DND-41 (cell line): ENCODE measurements around the gene MOGAT3.
"Not testable (repeated sequence)": the region's sequence is repeated elsewhere in the genome, so short reads cannot be mapped to it uniquely, and the experiment has no call there.

ENCODE experiments used
- ATAC-seq: fragments of 200-7000 bp; cut with Tn5 transposase; 3 replicates; pipeline ENCODE4 v1.9.1; 2021; ENCODE audit warnings: low read depth; ENCODE audit not compliant: insufficient read depth
- DNase-seq: peaks from one replicate; pipeline ENCODE4 v3.0.0-alpha.2; 2020
- H2AFZ ChIP-seq: 2 replicates; pipeline ENCODE4 v1.6.0; 2012; ENCODE audit warnings: low read depth, low read length
- H3K27ac ChIP-seq: 2 replicates; pipeline ENCODE4 v1.5.1; 2012; ENCODE audit warnings: low read length, inconsistent platforms
- H3K27me3 ChIP-seq: fragments of 200-600 bp; sonication (generic); 2 replicates; pipeline ENCODE4 v1.6.0; 2012; ENCODE audit warnings: low read length, mild to moderate bottlenecking, inconsistent platforms; ENCODE audit not compliant: insufficient read depth, poor library complexity
- H3K36me3 ChIP-seq: 2 replicates; pipeline ENCODE4 v1.5.1; 2012; ENCODE audit warnings: low read length, inconsistent platforms; ENCODE audit not compliant: insufficient read depth
- H3K4me1 ChIP-seq: 2 replicates; pipeline ENCODE4 v1.5.1; 2012; ENCODE audit warnings: mild to moderate bottlenecking, low read length; ENCODE audit not compliant: insufficient read depth
- H3K4me2 ChIP-seq: 2 replicates; pipeline ENCODE4 v1.6.0; 2012; ENCODE audit warnings: mild to moderate bottlenecking, moderate library complexity, low read length, inconsistent platforms; ENCODE audit not compliant: insufficient read depth
- H3K4me3 ChIP-seq, 2 experiments: fragments of 200-600 bp in 1 of 2; shearing (Covaris generic) in 1 of 2; 2 replicates each; pipeline ENCODE4 v1.5.1; 2012 to 2016; ENCODE audit warnings: inconsistent platforms in 2 of 2, low read length in 2 of 2, mild to moderate bottlenecking in 2 of 2, low read depth in 1 of 2, moderate library complexity in 1 of 2
- H3K79me2 ChIP-seq: 2 replicates; pipeline ENCODE4 v1.6.0; 2012; ENCODE audit warnings: low read length, inconsistent platforms; ENCODE audit not compliant: insufficient read depth
- H3K9ac ChIP-seq: 2 replicates; pipeline ENCODE4 v1.6.0; 2012; ENCODE audit warnings: low read depth, mild to moderate bottlenecking, inconsistent platforms, low read length, moderate library complexity
- H3K9me3 ChIP-seq: 2 replicates; pipeline ENCODE4 v1.5.1; 2012; ENCODE audit warnings: low read length, moderate library complexity, mild to moderate bottlenecking, inconsistent platforms; ENCODE audit not compliant: insufficient read depth, severe bottlenecking
- H4K20me1 ChIP-seq: 2 replicates; pipeline ENCODE4 v1.6.0; 2012; ENCODE audit warnings: low read length; ENCODE audit not compliant: insufficient read depth
- CTCF ChIP-seq: IDR thresholded peaks from 2 replicates; pipeline ENCODE4 v1.5.1; 2012; ENCODE audit warnings: borderline replicate concordance, low read length, moderate library complexity, mild to moderate bottlenecking; ENCODE audit not compliant: poor library complexity, severe bottlenecking; ENCODE audit errors: extremely low read depth
- EZH2 ChIP-seq: IDR thresholded peaks from 3 replicates; pipeline ENCODE4 v1.6.1; 2012; ENCODE audit warnings: borderline replicate concordance, low read depth, mild to moderate bottlenecking, moderate library complexity, low read length, inconsistent platforms; ENCODE audit not compliant: severe bottlenecking

MOGAT3 gene

GRCh38 chr7:101201695-101202602 is 1.1 kb upstream of the MOGAT3 start:
- H3K27me3 ChIP-seq, result no peaks in the 10 kb centered on the region
- no peaks in the 10 kb centered on the region for H4K20me1 ChIP-seq
- no peaks in the 10 kb centered on the region for H3K4me1 ChIP-seq
- no peak overlapping the region for H3K9ac ChIP-seq
- no peaks in the 10 kb centered on the region for H3K36me3 ChIP-seq
- H3K4me3 ChIP-seq, result no peak overlapping the region
- H3K79me2 ChIP-seq, result no peaks in the 10 kb centered on the region
- ATAC-seq (no peak), DNase-seq (no peak)
- H3K27ac ChIP-seq, result no peak overlapping the region
- H3K4me2 ChIP-seq, result no peak overlapping the region
- H3K9me3 ChIP-seq, result no peaks in the 10 kb centered on the region
- H2AFZ ChIP-seq, result no peak overlapping the region
- TF ChIP-seq EZH2 (no peak), CTCF (no peak)

- Histone ChIP-seq H3K27ac (no peak overlapping the region), H3K4me3 (no peak overlapping the region), H3K79me2 (no peaks in the 10 kb centered on the region), H3K4me1 (no peaks in the 10 kb centered on the region), H2AFZ (no peak overlapping the region), H3K36me3 (no peaks in the 10 kb centered on the region), H3K9ac (no peak overlapping the region), H4K20me1 (no peaks in the 10 kb centered on the region), H3K4me2 (no peak overlapping the region), H3K27me3 (no peaks in the 10 kb centered on the region), H3K9me3 (no peaks in the 10 kb centered on the region)
- TF ChIP-seq EZH2, result no peak
- TF ChIP-seq CTCF, result no peak
- DNase-seq (no peak), ATAC-seq (no peak)
These were observed 353 bp downstream of the MOGAT3 start for GRCh38 chr7:101200504-101200861.

- not testable (repeated sequence) for H3K4me1 ChIP-seq, H3K9me3 ChIP-seq, H3K9ac ChIP-seq, ATAC-seq, H3K4me2 ChIP-seq, H2AFZ ChIP-seq, DNase-seq, H3K27ac ChIP-seq, H3K27me3 ChIP-seq, H4K20me1 ChIP-seq, H3K4me3 ChIP-seq, H3K36me3 ChIP-seq, H3K79me2 ChIP-seq
These were observed 1.3 kb downstream of the MOGAT3 start for GRCh38 chr7:101199522-101199921.

- H3K36me3 ChIP-seq, result no peaks in the 10 kb centered on the region
- H4K20me1 ChIP-seq, result no peaks in the 10 kb centered on the region
- no peak for DNase-seq
- no peak for ATAC-seq
- H3K9me3 ChIP-seq, result no peaks in the 10 kb centered on the region
- H3K4me3 ChIP-seq, result no peak overlapping the region
- no peaks in the 10 kb centered on the region for H3K4me1 ChIP-seq
- H3K27me3 ChIP-seq, result no peaks in the 10 kb centered on the region
- no peaks in the 10 kb centered on the region for H3K79me2 ChIP-seq
- no peak overlapping the region for H3K4me2 ChIP-seq
- TF ChIP-seq CTCF (no peak), EZH2 (no peak)
- no peak overlapping the region for H3K9ac ChIP-seq
- no peak overlapping the region for H2AFZ ChIP-seq
- H3K27ac ChIP-seq, result no peak overlapping the region
These were observed 2.4 kb downstream of the MOGAT3 start for GRCh38 chr7:101198476-101198875.
